Measurements from ENCODE around the gene PNMA6E.

PNMA6E gene

GRCh38 chrX:153407736-153408135 is 6.6 kb upstream of the PNMA6E start:
- Histone ChIP-seq H3K36me3 (ENCODE audit: control insufficient read depth, low read length) (no peaks in the 10 kb centered on the region), H3K4me1 (ENCODE audit: control insufficient read depth, low read length) (peaks cover 19% of the 10 kb centered on the region), H3F3A (ENCODE audit: control insufficient read depth, insufficient read depth) (no peaks in the 10 kb centered on the region), H4K20me1 (ENCODE audit: control insufficient read depth, insufficient read depth, low read depth, low read length) (no peaks in the 10 kb centered on the region), H3K27me3 (ENCODE audit: control insufficient read depth, low read length) (no peaks in the 10 kb centered on the region), H3K4me3 (ENCODE audit: low read length) (no peak overlapping the region), H3K4me2 (ENCODE audit: low read length) (no peak overlapping the region), H3K79me2 (ENCODE audit: control insufficient read depth, low read length) (peaks cover 3% of the 10 kb centered on the region; the same call in 1 of the 2 replicates), H3K9me2 (replicated peaks; ENCODE audit: control insufficient read depth, low read length) (no peaks in the 10 kb centered on the region), H3K27ac (ENCODE audit: low read depth, low read length) (no peak overlapping the region), H3K9me3 (ENCODE audit: control insufficient read depth, insufficient read depth, low read length) (no peaks in the 10 kb centered on the region)
- TF ChIP-seq EZH2phosphoT487 (IDR thresholded peaks at IDR 0.05; ENCODE audit: borderline replicate concordance, low read length) (no peak), CTCF (IDR thresholded peaks at IDR 0.05; ENCODE audit: low read depth, low read length, poor library complexity, severe bottlenecking) (no peak)

- H3F3A ChIP-seq (ENCODE audit: control insufficient read depth, insufficient read depth), result no peaks in the 10 kb centered on the region
- H3K4me1 ChIP-seq (ENCODE audit: control insufficient read depth, low read length), result peaks cover 12% of the 10 kb centered on the region
- H3K4me2 ChIP-seq (ENCODE audit: low read length), result no peak overlapping the region
- no peak overlapping the region for H3K4me3 ChIP-seq (ENCODE audit: low read length)
- TF ChIP-seq EZH2phosphoT487 (IDR thresholded peaks at IDR 0.05; ENCODE audit: borderline replicate concordance, low read length), result no peak
- TF ChIP-seq CTCF (IDR thresholded peaks at IDR 0.05; ENCODE audit: low read depth, low read length, poor library complexity, severe bottlenecking), result no peak
- no peaks in the 10 kb centered on the region for H3K36me3 ChIP-seq (ENCODE audit: control insufficient read depth, low read length)
- H3K27ac ChIP-seq (ENCODE audit: low read depth, low read length), result no peak overlapping the region
- no peaks in the 10 kb centered on the region for H3K9me2 ChIP-seq (replicated peaks; ENCODE audit: control insufficient read depth, low read length)
- H3K9me3 ChIP-seq (ENCODE audit: control insufficient read depth, insufficient read depth, low read length), result no peaks in the 10 kb centered on the region
- H4K20me1 ChIP-seq (ENCODE audit: control insufficient read depth, insufficient read depth, low read depth, low read length), result no peaks in the 10 kb centered on the region
- H3K79me2 ChIP-seq (ENCODE audit: control insufficient read depth, low read length), result peaks cover 2% of the 10 kb centered on the region; the same call in 1 of the 2 replicates
- no peaks in the 10 kb centered on the region for H3K27me3 ChIP-seq (ENCODE audit: control insufficient read depth, low read length)
These were observed 5.8 kb upstream of the PNMA6E start for GRCh38 chrX:153406903-153407302.

- no peaks in the 10 kb centered on the region for H3K9me3 ChIP-seq (ENCODE audit: control insufficient read depth, insufficient read depth, low read length)
- no peaks in the 10 kb centered on the region for H3K79me2 ChIP-seq (ENCODE audit: control insufficient read depth, low read length)
- H3K27me3 ChIP-seq (ENCODE audit: control insufficient read depth, low read length), result no peaks in the 10 kb centered on the region
- no peak overlapping the region for H3K4me3 ChIP-seq (ENCODE audit: low read length)
- no peaks in the 10 kb centered on the region for H4K20me1 ChIP-seq (ENCODE audit: control insufficient read depth, insufficient read depth, low read depth, low read length)
- H3K4me1 ChIP-seq (ENCODE audit: control insufficient read depth, low read length), result peaks cover 10% of the 10 kb centered on the region
- H3K4me2 ChIP-seq (ENCODE audit: low read length), result no peak overlapping the region
- no peak for TF ChIP-seq EZH2phosphoT487 (IDR thresholded peaks at IDR 0.05; ENCODE audit: borderline replicate concordance, low read length)
- no peak for TF ChIP-seq CTCF (IDR thresholded peaks at IDR 0.05; ENCODE audit: low read depth, low read length, poor library complexity, severe bottlenecking)
- H3K27ac ChIP-seq (ENCODE audit: low read depth, low read length), result no peak overlapping the region
- H3F3A ChIP-seq (ENCODE audit: control insufficient read depth, insufficient read depth), result no peaks in the 10 kb centered on the region
- H3K36me3 ChIP-seq (ENCODE audit: control insufficient read depth, low read length), result no peaks in the 10 kb centered on the region
- H3K9me2 ChIP-seq (replicated peaks; ENCODE audit: control insufficient read depth, low read length), result no peaks in the 10 kb centered on the region
These were observed 4.9 kb upstream of the PNMA6E start for GRCh38 chrX:153406011-153406410.
